GM12878 (cell line): ENCODE results near the gene FRMD3.

Source experiments
- BCL11A ChIP-seq: IDR thresholded peaks from 2 replicates; pipeline ENCODE4 v1.6.1; 2011; ENCODE audit warnings: low read depth, low read length
- CTCF ChIP-seq, 3 experiments: IDR thresholded peaks in 2 of 3; conservative IDR thresholded peaks in 1 of 3; 2 replicates each; pipeline ENCODE4 v1.5.1; 2011; ENCODE audit warnings: low read depth in 3 of 3, low read length in 3 of 3, mild to moderate bottlenecking in 3 of 3, control low read depth in 2 of 3, moderate library complexity in 2 of 3, inconsistent platforms in 1 of 3, mixed read lengths in 1 of 3; ENCODE audit not compliant: control insufficient read depth in 2 of 3, insufficient read depth in 1 of 3; ENCODE audit errors: extremely low read depth in 1 of 3
- ESRRA ChIP-seq: IDR thresholded peaks from 2 replicates; pipeline ENCODE4 v1.6.1; 2012; ENCODE audit warnings: mild to moderate bottlenecking, low read length, improper control_type of control experiment
- ETV6 ChIP-seq, 2 experiments: fragments of 450-650 bp in 1 of 2; IDR thresholded peaks in 1 of 2; conservative IDR thresholded peaks in 1 of 2; 2 replicates each; pipeline ENCODE4 v1.6.1; 2014; ENCODE audit warnings: antibody characterized with exemption in 1 of 2, borderline replicate concordance in 1 of 2, low read depth in 1 of 2, mild to moderate bottlenecking in 1 of 2, moderate library complexity in 1 of 2
- HDAC2 ChIP-seq: fragments of 200-600 bp; sonication (generic); IDR thresholded peaks from 2 replicates; pipeline ENCODE4 v1.6.1; 2017
- MXI1 ChIP-seq: fragments of 150-350 bp; IDR thresholded peaks from 2 replicates; pipeline ENCODE4 v1.6.1; 2011; ENCODE audit warnings: low read depth, mild to moderate bottlenecking, inconsistent platforms, low read length, improper control_type of control experiment
- NR2C2 ChIP-seq: IDR thresholded peaks from 2 replicates; pipeline ENCODE4 v1.6.1; 2011; ENCODE audit warnings: borderline replicate concordance, low read depth; ENCODE audit not compliant: control insufficient read depth, insufficient read length
- POLR2AphosphoS5 ChIP-seq: IDR thresholded peaks from 2 replicates; pipeline ENCODE4 v1.6.1; 2011; ENCODE audit warnings: mild to moderate bottlenecking, low read length, inconsistent platforms
- RBBP5 ChIP-seq: fragments of 200-600 bp; sonication (generic); conservative IDR thresholded peaks from 2 replicates; pipeline ENCODE4 v1.6.1; 2016

GRCh38 chr9:83401328-83401900 is 136.8 kb downstream of the FRMD3 start:
- no peak for TF ChIP-seq MXI1
- no peak for TF ChIP-seq POLR2AphosphoS5
- TF ChIP-seq BCL11A = no peak
- no peak for TF ChIP-seq CTCF (IDR thresholded peaks at IDR 0.05 in 2 of 3, conservative IDR thresholded peaks at IDR 0.05 in 1 of 3; ENCODE audit: control insufficient read depth in 2 of 3, extremely low read depth in 1 of 3, insufficient read depth in 1 of 3, low read depth in 3 of 3, low read length in 3 of 3)
- TF ChIP-seq RBBP5 = no peak
- TF ChIP-seq NR2C2 = no peak
- no peak for TF ChIP-seq ETV6 (conservative IDR thresholded peaks at IDR 0.05 in 1 of 2, IDR thresholded peaks at IDR 0.05 in 1 of 2; ENCODE audit: borderline replicate concordance in 1 of 2, low read depth in 1 of 2)
- no peak for TF ChIP-seq HDAC2
- no peak for TF ChIP-seq ESRRA
